Hepatocyte (in vitro differentiated cells): ENCODE measurements around the gene CLEC18A. TPM values are rescaled to one million over a fixed set of nuclear protein-coding genes. Genes with fewer than 3 reads are reported as not detected.

Source experiments
- DNase-seq: peaks from one replicate; pipeline ENCODE4 v3.0.0-alpha.2; 2016; ENCODE audit warnings: low spot score
- H2AFZ ChIP-seq: fragments of 200-600 bp; sonication (generic); 2 replicates; pipeline ENCODE4 v1.6.0; 2016; ENCODE audit warnings: antibody characterized with exemption, mild to moderate bottlenecking
- H3K27ac ChIP-seq: fragments of 200-600 bp; sonication (generic); 2 replicates; pipeline ENCODE4 v1.5.1; 2016; ENCODE audit warnings: mild to moderate bottlenecking
- H3K27me3 ChIP-seq: fragments of 200-600 bp; sonication (generic); 2 replicates; pipeline ENCODE4 v1.6.1; 2016
- H3K36me3 ChIP-seq: fragments of 200-600 bp; sonication (generic); replicated peaks from 2 replicates; pipeline ENCODE4 v1.5.1; 2016; ENCODE audit warnings: low read depth; ENCODE audit not compliant: insufficient read depth
- H3K4me1 ChIP-seq: fragments of 200-600 bp; sonication (generic); 2 replicates; pipeline ENCODE4 v1.5.1; 2016; ENCODE audit warnings: mild to moderate bottlenecking, moderate library complexity; ENCODE audit not compliant: insufficient read depth
- H3K4me2 ChIP-seq: fragments of 200-600 bp; sonication (generic); 2 replicates; pipeline ENCODE4 v1.6.0; 2016
- H3K4me3 ChIP-seq: fragments of 200-600 bp; sonication (generic); 2 replicates; pipeline ENCODE4 v1.5.1; 2016; ENCODE audit warnings: mild to moderate bottlenecking
- H3K79me2 ChIP-seq: fragments of 200-600 bp; sonication (generic); 2 replicates; pipeline ENCODE4 v1.6.0; 2017; ENCODE audit warnings: mild to moderate bottlenecking
- H3K9me2 ChIP-seq: fragments of 200-600 bp; sonication (generic); replicated peaks from 2 replicates; pipeline ENCODE4 v1.6.0; 2017; ENCODE audit warnings: mild to moderate bottlenecking; ENCODE audit not compliant: insufficient read depth
- H3K9me3 ChIP-seq: fragments of 200-600 bp; sonication (generic); 2 replicates; pipeline ENCODE4 v1.5.1; 2016; ENCODE audit warnings: low read depth, mild to moderate bottlenecking
- H4K20me1 ChIP-seq: fragments of 200-600 bp; sonication (generic); 2 replicates; pipeline ENCODE4 v1.6.0; 2016; ENCODE audit warnings: mild to moderate bottlenecking; ENCODE audit not compliant: insufficient read depth, poor library complexity, severe bottlenecking
- EZH2 ChIP-seq: fragments of 200-600 bp; sonication (generic); IDR thresholded peaks from 2 replicates; pipeline ENCODE4 v1.6.1; 2016; ENCODE audit warnings: antibody characterized with exemption, mild to moderate bottlenecking, borderline replicate concordance
- EZH2phosphoT487 ChIP-seq: fragments of 200-600 bp; sonication (generic); IDR thresholded peaks from one replicate; pipeline ENCODE4 v1.6.1; 2018; ENCODE audit warnings: antibody characterized with exemption, mild to moderate bottlenecking, low read depth, moderate library complexity; ENCODE audit not compliant: unreplicated experiment, severe bottlenecking
- WGBS: methylation state at CpG from one replicate; pipeline ENCODE4 v1.1.6; 2016; ENCODE audit warnings: low lambda C conversion rate; ENCODE audit errors: missing lambda C conversion rate; 5-methylcytosine and 5-hydroxymethylcytosine counted together
- polyA plus RNA-seq: library from polyadenylated mRNA; unstranded; fragments of >200 nt; fragmentation: Nextera tagmentation; extraction: Ambion mirVana; gene quantifications from 2 replicates; pipeline ENCODE4 v1.2.1, GENCODE V29; 2016
- total RNA-seq: library from RNA; depleted of rRNA; stranded (reverse); fragments of >200 nt; gene quantifications from 2 replicates; pipeline ENCODE4 v1.2.3, GENCODE V29; 2014
- TF ChIP-seq, protein P1 (sequence below): fragments of 200-600 bp; sonication (generic); IDR thresholded peaks from 2 replicates; pipeline ENCODE4 v1.5.1; 2016; ENCODE audit warnings: antibody characterized with exemption, mild to moderate bottlenecking; ENCODE audit not compliant: poor library complexity

The CLEC18A gene
- total and polyA plus RNA-seq, 2 experiments from 2014 or later, result 0.37 to 1.9 TPM

GRCh38 chr16:69906838-69907401 lies 44.2 kb upstream of the CLEC18A start:
- Histone ChIP-seq H3K4me1 (no peaks in the 10 kb centered on the region), H4K20me1 (no peaks in the 10 kb centered on the region), H3K4me2 (no peak overlapping the region), H3K36me3 (no peaks in the 10 kb centered on the region), H3K27me3 (no peaks in the 10 kb centered on the region), H3K9me3 (no peaks in the 10 kb centered on the region), H3K4me3 (no peak overlapping the region), H3K27ac (no peak overlapping the region), H3K9me2 (no peaks in the 10 kb centered on the region), H2AFZ (no peak overlapping the region), H3K79me2 (no peaks in the 10 kb centered on the region)
- no peak for DNase-seq
- WGBS, result 74% methylated on average over 6 of the region's 6 CpGs
- TF ChIP-seq EZH2 (no peak), EZH2phosphoT487 (no peak)
- TF ChIP-seq, protein P1, sequence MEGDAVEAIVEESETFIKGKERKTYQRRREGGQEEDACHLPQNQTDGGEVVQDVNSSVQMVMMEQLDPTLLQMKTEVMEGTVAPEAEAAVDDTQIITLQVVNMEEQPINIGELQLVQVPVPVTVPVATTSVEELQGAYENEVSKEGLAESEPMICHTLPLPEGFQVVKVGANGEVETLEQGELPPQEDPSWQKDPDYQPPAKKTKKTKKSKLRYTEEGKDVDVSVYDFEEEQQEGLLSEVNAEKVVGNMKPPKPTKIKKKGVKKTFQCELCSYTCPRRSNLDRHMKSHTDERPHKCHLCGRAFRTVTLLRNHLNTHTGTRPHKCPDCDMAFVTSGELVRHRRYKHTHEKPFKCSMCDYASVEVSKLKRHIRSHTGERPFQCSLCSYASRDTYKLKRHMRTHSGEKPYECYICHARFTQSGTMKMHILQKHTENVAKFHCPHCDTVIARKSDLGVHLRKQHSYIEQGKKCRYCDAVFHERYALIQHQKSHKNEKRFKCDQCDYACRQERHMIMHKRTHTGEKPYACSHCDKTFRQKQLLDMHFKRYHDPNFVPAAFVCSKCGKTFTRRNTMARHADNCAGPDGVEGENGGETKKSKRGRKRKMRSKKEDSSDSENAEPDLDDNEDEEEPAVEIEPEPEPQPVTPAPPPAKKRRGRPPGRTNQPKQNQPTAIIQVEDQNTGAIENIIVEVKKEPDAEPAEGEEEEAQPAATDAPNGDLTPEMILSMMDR, result no peak

- H3K4me3 ChIP-seq, result no peak overlapping the region
- TF ChIP-seq EZH2phosphoT487 (no peak), EZH2 (no peak)
- TF ChIP-seq, protein P1, result no peak
- WGBS, result 92% methylated on average over 8 of the region's 8 CpGs
These were observed 42.1 kb upstream of the CLEC18A start for GRCh38 chr16:69909043-69909442.

DNA sequence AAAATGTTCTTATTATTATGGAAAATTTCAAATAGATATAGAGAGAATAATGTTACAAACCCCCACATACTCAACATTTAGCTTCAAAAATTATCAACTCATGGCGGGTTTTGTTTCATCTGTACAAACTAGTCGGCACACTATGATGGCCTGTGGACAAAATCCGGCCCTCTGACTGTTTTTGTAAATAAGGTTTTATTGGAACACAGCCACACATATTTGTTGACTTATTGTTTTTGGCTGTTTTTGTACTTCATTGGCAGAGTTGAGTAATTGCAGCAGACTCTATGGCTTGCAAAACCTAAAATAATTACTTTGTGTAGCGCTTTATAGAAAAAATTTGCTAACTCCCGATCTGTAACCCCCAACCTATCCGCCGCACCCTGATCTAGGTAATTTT lies 41.4 kb upstream of the CLEC18A start:
- no peak overlapping the region for H3K27ac ChIP-seq
- H3K27me3 ChIP-seq, result no peaks in the 10 kb centered on the region
- WGBS, result 95% methylated on average over 7 of the region's 7 CpGs
- H3K79me2 ChIP-seq, result no peaks in the 10 kb centered on the region
- no peak overlapping the region for H3K4me3 ChIP-seq
- H3K9me3 ChIP-seq, result no peaks in the 10 kb centered on the region
- H3K9me2 ChIP-seq, result no peaks in the 10 kb centered on the region
- H3K4me2 ChIP-seq, result no peak overlapping the region
- H2AFZ ChIP-seq, result no peak overlapping the region
- H3K36me3 ChIP-seq, result no peaks in the 10 kb centered on the region
- no peaks in the 10 kb centered on the region for H4K20me1 ChIP-seq
- DNase-seq, result no peak
- no peaks in the 10 kb centered on the region for H3K4me1 ChIP-seq
- TF ChIP-seq EZH2, result no peak
- TF ChIP-seq, protein P1, result no peak
- TF ChIP-seq EZH2phosphoT487, result no peak

More at GRCh38 chr16:69909043-69909442, 42.1 kb upstream of the CLEC18A start:
- Histone ChIP-seq H3K79me2 (no peaks in the 10 kb centered on the region), H4K20me1 (no peaks in the 10 kb centered on the region), H3K36me3 (no peaks in the 10 kb centered on the region), H3K9me3 (no peaks in the 10 kb centered on the region), H2AFZ (no peak overlapping the region), H3K4me1 (no peaks in the 10 kb centered on the region), H3K27me3 (no peaks in the 10 kb centered on the region), H3K9me2 (no peaks in the 10 kb centered on the region), H3K27ac (no peak overlapping the region), H3K4me2 (no peak overlapping the region)
- DNase-seq, result no peak

DNA sequence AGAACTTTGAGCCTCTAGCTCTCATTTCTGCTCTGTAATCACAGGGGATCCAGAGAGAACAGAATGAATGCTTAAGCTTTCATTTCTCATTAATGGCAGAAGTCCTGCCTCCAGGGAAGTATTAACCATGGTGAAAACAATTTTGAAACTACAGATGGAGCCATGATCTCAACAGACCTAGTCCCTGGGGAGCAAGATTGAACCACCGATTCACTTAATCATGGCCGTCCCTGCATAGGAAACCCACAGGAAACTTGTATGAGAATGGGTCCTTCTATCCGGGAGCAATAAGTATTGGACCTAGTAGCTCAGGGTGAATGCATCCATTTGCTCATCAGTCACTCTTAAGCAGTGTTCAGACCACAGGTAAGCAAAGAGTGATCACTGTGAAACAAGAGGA lies 40.2 kb upstream of the CLEC18A start:
- no peaks in the 10 kb centered on the region for H4K20me1 ChIP-seq
- H3K79me2 ChIP-seq, result no peaks in the 10 kb centered on the region
- no peaks in the 10 kb centered on the region for H3K9me2 ChIP-seq
- H3K36me3 ChIP-seq, result no peaks in the 10 kb centered on the region
- no peak overlapping the region for H3K4me2 ChIP-seq
- no peak overlapping the region for H3K4me3 ChIP-seq
- no peak for DNase-seq
- no peaks in the 10 kb centered on the region for H3K27me3 ChIP-seq
- no peaks in the 10 kb centered on the region for H3K9me3 ChIP-seq
- H3K4me1 ChIP-seq, result no peaks in the 10 kb centered on the region
- no peak overlapping the region for H2AFZ ChIP-seq
- no peak overlapping the region for H3K27ac ChIP-seq
- TF ChIP-seq EZH2, result no peak
- no peak for TF ChIP-seq EZH2phosphoT487
- TF ChIP-seq, protein P1, result no peak
- WGBS, result 78% methylated on average over 3 of the region's 3 CpGs
